GM11168 (cell line): Measurements from ENCODE around the gene ADGRB3.

Source experiments
- in situ Hi-C: fragments of 300-500 bp; cut with MboI; formaldehyde crosslinking; loops from one replicate; pipeline ENCODE4 v1.12.0; 2022; ENCODE audit warnings: low sequenced_read_pairs; ENCODE audit not compliant: unreplicated experiment

The ADGRB3 gene

GRCh38 chr6:68634726-68635411 is at the start of gene ADGRB3:
TSS of gene ADGRB3 (plus strand) at chr6:68635282. CDS start at chr6:68638676, 3,394 bp downstream.
- in situ Hi-C loops: no loop called here

- in situ Hi-C loops: no loop called here
Measured at GRCh38 chr6:68593558-68593957, 41.5 kb upstream of the ADGRB3 start.

DNA sequence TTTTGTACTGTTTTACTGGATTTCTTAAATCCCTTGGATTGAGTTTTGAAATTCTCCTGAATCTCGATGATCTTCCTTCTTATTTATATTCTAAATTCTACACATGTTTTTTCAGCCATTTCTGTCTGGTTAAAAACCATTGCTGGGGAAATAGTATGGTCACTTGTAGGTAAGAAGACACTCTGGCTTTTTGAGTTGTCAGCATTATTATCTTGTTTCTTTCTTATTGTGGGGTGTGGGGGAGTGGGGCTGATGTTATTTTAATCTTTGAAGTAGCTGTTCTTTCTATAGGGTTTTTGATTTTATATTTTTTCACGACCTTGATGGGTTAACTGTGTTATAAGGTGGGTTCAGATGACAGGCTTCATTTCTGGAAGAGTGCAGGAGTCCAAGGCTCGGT is 37.4 kb upstream of the ADGRB3 start:
- in situ Hi-C loops: no loop called here

GRCh38 chr6:68615938-68616337 is 19.1 kb upstream of the ADGRB3 start:
- in situ Hi-C loops: no loop called here

- in situ Hi-C loops: no loop called here
Measured at GRCh38 chr6:68625998-68626397, 9.1 kb upstream of the ADGRB3 start.

DNA sequence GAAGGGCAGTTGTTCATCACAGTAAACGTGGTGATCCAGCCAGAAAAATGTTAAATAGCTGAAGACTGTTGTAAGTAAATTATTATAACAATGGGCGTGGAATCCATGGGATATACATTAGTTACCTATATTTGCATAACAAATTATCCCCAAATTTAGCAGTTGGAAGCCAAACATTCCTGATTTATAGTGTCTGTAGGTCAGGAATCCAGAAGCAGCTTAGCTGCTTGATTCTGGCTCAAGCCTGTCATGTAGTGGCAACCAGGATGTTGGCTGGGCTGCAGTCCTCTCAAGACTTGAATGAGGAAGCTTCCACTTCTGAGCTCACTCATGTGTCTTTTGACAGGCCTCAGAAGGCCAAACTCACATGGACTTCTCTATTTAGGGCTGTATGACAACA is 6.9 kb upstream of the ADGRB3 start:
- in situ Hi-C loops: no loop called here

GRCh38 chr6:68632734-68633133 is 2.3 kb upstream of the ADGRB3 start:
- in situ Hi-C loops: no loop called here

GRCh38 chr6:68633281-68633971 is 1.7 kb upstream of the ADGRB3 start:
- in situ Hi-C loops: no loop called here

DNA sequence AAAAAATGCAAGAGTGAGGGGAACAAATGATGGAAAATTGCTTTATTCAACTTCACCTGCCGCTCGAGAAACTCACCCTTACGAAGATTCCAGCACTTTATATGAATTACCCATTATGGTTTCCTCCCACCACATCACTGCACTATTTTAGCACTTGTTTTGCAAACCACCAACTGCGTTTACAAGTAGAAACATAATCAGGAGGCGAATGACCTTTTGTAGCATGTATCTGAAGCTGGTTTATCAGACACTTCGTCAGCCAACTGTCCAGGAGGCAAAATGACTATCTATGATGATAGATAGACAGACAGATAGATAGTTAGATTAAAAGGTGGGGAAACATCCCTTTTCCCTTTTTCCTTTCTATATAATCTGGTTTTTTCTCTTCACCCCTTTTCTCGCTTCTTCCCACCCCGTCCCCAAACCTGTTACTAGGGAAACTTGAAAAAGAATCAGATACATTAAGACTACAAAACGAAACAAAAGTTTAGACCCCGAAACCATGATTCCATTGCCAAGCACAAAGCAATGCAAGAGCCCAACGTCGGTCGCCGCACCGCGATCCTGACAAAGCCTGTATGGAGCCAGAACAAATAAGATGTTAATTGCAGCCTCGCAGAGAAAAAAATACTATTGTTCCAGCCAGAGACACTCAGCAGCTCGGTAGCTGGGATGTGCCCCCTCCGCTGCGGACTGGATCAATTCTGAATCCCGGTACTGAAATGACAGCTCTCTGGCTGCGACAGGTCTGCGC is 933 bp upstream of the ADGRB3 start:
- in situ Hi-C loops: no loop called here

DNA sequence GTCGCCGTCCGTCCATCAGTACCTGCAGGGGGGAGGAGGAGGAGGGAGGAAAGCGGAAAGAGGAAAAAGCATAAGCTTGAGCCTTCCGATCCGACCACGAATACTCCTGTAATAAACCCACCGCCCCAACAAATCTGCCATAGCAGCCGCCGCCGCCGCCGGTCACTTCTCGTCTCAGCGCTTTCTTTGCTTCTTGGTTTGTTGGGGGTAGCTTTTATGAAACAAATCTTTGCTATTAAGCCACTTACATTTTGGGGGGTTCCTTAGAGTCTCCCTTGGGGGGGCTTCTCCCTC is 277 bp downstream of the ADGRB3 start:
- in situ Hi-C loops: no loop called here

- in situ Hi-C loops: no loop called here
Measured at GRCh38 chr6:68635706-68636513, 828 bp downstream of the ADGRB3 start.

- in situ Hi-C loops: no loop called here
Measured at GRCh38 chr6:68636666-68637065, 1.6 kb downstream of the ADGRB3 start.

DNA sequence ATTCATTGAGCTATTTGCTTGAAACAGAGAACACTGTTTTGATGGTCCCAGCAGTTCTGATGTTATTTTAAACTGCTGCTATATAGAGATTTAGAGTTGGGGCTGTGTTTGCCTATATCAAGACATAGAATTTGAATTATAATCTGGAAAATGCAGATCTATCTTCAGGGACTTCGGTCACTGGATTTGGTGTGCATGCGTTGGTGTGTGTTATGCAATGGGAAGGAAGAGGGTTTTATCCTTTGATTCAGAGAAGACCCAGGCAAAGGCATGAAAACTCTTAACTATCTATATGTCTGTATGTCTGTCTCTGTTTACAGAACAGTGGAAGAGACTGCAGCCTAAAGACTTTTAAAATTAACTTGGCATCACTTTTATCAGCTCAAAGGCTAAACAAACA is 2.0 kb downstream of the ADGRB3 start:
- in situ Hi-C loops: no loop called here

DNA sequence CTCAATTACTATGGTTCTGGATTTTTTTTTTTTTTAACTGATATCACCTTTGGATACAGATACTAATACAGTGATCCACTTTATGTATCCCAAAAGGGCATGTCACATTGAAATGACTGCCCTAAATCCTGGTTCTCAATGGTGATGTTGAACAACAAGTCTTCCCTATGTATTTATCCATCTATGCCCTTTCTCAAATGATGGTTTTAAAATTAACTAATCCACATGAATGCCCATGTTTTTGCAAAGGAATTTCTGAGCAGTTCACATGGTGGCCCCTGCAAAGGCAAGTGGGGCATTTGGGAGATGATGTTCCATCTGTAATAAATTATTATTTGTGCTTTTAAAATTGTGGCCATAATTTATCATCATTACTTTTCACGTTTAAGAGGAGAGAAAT is 2.7 kb downstream of the ADGRB3 start:
- in situ Hi-C loops: no loop called here

DNA sequence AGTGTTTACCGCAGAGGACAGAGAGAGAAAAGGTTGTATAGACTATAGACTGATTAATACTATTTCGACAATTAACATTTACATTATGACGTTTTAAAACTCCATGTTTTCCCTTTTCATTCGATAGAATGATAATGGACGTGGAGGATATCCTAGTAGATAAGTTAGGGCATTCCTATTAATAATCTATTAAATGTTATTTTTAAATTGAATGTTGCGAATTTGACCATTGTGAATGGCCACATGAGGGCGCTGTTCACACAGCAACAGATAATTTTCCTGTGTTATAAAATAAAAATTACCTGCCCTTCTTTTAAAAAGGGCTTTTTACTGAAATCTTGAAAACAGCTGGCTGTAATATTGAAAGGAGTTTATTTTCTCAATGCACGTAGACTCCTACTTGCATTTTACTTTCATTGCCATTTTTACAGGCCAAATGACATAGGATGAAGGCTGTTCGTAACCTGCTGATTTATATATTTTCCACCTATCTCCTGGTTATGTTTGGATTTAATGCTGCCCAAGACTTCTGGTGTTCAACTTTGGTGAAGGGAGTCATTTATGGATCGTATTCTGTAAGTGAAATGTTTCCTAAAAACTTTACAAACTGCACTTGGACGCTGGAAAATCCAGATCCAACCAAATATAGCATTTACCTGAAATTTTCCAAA is 3.3 kb downstream of the ADGRB3 start:
- in situ Hi-C loops: no loop called here

- in situ Hi-C loops: no loop called here
Measured at GRCh38 chr6:68639211-68639610, 4.1 kb downstream of the ADGRB3 start.

DNA sequence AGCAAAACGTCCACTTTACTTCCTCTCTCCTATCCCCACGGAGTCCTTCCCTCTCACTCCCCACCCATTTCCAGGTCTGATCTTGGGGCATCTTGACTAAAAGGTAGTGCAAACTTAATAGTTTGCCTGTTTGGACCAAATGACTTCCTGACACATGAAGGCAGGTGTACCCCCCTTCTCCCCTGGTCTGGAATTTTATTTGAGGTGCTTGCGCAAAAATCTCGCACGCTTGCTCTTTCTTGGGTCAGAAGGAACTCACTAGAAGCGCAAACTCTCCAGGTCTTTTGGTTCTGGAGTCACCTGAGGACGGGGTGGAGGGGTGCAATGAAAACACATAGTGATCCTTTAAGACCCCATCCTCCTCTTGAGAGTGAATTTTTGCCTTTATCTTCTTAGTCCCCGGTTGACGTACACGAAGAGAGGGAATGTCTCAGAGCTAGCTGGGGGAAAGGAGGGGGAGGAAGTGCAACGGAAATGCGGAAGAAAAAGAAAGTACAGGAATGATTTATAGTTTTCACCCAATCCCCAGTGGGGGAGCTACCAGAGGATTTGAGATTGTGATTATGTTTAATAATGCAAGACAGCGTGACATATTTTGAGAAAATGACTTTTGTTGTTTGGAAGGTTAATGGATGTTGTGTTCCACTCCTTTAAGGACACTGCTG is 4.9 kb downstream of the ADGRB3 start:
- in situ Hi-C loops: no loop called here

- in situ Hi-C loops: no loop called here
Measured at GRCh38 chr6:68640491-68640835, 5.4 kb downstream of the ADGRB3 start.

GRCh38 chr6:68641172-68641571 is 6.1 kb downstream of the ADGRB3 start:
- in situ Hi-C loops: no loop called here

GRCh38 chr6:68642081-68642480 is 7.0 kb downstream of the ADGRB3 start:
- in situ Hi-C loops: no loop called here
